Stimulated activated CD4-positive, alpha-beta T cell treated with anti-CD3 and anti-CD28 coated beads, Interleukin-2, amount 100 ng/mL, for 48 hours (primary cell): Measurements from ENCODE around the gene MACROD1.

Experiments used
- DNase-seq, 2 donors: peaks; one replicate each; pipeline ENCODE4 v3.0.0-alpha.2; 2020

MACROD1 gene

DNA sequence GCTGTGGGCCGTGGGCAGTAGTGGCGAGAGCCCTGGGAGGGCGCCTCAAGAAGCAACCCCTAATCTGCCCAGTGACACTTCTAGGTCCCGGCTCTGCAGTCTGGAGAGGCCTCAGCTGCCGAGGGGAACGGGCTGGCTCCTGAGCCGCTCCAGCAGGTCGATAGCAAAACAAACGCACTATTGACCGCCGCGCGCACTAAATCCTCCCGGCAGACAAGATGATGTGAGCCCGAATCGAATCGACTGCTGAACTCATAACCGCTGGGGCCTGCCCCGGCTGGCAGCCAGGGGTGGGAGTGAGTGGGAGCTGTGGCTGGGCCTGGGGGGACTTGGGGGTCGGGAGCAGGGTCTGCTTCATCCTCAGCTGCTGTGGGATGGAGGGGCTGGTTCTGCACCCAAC is 94.1 kb downstream of the MACROD1 start:
- DNase-seq, result no peak

DNA sequence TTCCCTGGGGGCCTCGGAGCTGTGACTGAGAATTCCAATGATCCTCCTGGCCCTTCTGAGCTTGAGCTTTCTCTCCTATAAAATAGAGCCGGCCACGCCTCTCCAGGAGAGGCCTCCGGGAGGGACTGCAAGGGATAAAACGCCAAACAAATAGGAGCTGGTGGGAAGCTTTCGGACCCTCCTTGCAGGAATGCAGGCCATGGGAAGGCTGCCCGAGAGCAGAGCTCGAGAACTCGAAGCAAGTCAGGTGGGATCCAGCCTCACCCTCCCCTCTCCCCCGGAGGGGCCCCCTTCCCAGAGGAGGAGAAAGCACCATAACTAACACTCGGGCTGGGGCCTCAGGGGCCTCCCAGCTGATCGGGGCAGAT is 95.6 kb downstream of the MACROD1 start:
- no peak for DNase-seq

DNA sequence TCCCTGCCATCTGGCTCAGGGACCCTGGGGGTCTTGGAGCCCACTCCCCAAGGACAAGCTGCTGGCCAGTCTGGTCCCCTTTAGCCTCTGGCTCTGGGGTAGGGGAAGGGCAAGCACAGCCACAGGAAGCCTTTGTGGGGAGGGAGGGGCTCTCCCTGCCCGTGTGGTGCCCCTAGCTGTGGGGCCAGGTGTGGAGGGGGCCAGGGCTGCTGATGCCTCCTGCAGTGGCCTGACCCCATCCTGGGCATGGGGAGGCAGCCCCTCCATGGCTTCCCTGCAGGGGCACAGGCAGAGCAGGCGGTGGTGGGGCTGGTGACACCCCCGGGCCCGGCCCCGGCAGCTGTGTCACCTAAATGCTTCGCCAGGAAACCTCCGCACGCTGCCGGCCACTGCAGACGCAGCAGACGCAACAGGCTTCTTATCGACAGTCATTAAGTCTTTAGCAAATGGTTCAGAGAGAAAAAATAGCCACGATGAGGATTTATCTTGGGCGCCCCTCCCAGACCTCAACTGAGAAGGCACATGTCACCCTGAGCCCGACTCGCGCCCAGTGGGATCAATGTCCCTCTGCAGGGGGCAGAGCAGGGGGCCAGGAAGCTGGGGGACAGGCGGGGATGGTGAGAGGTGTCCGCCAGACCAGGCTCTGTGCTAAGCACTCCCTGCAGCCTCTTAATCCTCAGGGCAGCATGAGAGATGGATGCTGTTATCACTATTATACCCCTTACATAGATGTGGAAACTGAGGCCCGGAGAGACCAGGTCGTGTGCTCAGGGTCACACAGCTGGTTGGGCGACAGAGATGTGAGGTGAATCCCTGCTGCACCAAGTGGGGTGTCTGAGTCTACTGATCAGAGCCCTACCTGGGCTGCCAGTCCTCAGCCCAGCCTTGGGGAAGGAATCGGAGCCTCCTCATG is 96.3 kb downstream of the MACROD1 start:
- no peak for DNase-seq

DNA sequence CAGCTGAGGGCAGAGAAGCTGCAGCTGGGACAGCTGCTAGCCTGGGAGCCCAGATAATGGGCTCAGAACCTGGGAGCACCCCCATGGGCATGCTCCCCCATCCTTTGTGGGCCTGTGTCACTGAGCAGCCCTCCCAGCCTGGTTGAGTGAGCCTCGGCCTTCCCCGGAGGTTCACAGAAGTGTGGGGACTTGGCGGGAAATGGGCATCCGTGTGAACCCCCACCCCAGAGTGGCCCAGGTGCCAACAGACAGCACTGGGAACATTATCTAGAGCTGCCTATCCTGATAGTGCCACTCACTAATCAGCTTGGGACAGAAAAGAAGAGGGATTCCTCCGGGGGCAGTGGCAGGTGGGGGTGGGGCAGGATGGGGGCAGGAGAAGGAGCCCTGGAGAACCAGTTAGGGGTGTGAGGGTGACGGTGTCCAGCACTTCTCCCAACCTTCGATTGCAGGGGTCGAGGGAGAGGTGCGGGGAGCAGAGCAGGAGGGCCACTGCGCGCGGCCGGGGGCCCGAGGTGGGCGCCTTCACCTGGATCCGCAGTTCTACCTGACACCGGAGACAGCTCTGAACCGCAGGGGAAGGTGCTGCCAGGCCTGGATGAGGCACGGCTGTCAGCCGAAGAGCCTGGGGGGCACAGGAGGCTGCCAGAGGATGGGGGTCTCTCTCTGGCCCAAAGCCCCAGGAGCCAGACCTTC is 97.1 kb downstream of the MACROD1 start:
- no peak for DNase-seq

DNA sequence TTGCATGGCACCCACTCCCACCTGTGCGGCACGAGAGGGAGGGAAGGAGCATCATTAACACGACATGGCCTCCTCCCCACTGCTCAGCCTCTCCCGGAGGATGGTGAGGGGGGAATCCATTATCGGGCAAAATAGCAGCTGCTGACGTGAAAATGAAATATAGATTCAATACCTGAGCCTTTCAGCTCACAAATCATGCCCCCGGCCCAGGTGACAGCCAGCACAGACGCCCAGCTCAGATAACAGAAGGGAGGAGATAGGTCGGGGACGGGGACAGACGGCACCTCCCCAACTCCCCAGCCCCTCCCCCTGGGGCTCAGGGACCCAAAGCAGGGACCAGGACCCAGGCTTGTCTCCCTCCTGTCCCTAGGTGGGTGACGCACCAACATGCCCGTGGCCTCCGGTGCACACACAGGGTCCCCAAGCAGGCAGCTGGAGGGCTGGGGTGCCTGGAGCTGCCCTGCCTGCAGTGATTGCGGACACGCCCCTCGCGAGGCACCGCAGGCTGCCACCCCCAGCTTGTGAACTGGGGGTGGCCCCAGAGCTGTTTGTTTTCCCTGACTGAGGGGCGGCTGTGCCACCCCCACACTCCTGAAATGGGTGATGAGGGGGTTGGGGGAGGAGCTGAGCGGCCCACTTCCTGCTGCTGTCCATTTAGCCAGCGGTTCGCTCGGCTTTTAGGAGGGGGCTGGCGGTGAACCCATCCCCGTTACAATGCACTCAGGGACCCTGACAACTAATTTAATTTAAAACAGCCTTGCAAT is 98.5 kb downstream of the MACROD1 start:
- DNase-seq, result no peak

DNA sequence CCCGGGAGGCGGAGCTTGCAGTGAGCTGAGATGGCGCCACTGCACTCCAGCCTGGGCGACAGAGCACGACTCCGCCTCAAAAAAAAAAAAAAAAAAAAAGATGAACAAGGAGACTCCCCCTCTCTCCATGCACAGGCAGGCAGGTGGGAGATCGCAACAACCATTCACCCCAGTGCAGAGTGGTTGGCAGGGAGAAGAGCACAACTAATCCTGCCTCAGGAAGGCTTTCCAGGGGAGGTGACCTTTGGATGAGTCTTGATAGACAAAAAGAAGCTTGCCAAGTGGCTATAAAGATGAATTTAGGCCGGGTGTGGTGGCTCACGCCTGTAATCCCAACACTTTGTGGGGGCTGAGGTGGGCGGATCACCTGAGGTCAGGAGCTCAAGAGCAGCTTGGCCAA is 100.2 kb downstream of the MACROD1 start:
- no peak for DNase-seq

DNA sequence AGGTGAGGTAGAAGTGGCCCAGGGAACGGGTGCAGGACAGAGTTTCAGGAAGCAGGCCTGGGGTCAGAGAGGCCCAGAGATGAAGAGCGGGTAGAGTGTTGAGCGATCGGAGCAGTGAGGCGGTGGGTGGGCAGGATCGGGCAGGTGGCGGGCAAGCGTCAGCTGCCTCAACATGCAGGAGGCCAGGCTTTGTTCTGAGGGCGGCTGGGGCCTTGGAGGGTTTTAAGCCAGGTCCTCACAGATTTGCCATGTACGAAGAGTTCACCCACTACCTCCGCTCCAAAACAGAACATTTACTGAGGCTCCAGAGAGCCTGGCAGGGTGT is 100.8 kb downstream of the MACROD1 start:
- no peak for DNase-seq

DNA sequence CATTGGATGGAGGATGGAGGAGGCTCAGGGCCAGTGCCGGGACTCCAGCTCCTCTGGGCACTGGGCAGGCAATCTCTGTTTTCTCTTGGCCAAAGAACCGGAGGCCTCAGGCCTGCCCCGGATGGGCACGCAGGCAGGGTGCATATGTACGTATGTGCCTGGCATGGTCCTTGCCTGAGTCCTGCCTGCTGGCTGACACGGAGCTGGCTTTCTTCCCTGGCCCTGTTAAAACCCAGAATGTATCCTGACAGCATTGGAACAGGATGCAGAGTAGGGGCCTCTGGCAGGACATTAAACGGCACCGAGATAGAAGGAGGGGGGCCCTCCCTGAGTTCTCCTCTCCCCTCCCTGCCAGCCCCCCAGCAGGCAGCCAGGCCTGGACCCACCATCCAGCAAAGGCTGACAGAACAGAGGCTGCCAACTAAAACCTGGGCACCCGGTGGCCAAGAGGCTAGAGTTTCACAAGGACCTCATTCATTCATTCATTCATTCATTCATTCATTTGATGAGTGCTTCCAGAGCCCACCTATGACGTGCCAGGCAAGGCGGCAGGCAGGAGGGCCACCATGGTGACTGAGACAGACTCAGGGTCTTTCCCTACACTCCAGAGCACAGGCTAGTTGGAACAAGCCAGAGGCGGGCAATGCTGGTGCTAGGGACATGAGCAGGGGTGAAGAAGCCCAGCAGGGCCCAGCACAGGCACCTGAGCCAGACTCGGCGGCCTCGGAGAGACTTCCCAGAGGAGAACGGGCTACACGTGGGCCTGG is 101.4 kb downstream of the MACROD1 start:
- no peak for DNase-seq

DNA sequence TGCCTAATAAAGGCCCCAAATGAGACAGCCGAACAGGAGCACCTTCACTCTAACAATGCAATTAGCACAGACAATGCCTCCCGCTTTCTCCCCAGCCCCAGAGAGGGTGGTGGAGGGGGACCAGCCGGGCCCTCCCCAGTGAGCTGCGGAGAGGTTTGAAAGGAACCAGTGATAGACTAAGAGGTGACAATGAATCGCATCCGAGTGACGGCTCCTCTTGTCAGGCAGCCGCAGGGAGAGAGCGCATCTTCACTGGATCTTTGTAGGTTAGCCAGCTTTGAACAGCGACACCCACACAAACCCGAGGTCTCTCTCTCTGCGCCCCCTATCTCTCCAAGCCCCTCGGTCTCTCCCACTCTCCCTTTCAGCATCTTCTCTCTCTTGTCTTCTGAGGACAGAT is 102.1 kb downstream of the MACROD1 start:
- no peak for DNase-seq

DNA sequence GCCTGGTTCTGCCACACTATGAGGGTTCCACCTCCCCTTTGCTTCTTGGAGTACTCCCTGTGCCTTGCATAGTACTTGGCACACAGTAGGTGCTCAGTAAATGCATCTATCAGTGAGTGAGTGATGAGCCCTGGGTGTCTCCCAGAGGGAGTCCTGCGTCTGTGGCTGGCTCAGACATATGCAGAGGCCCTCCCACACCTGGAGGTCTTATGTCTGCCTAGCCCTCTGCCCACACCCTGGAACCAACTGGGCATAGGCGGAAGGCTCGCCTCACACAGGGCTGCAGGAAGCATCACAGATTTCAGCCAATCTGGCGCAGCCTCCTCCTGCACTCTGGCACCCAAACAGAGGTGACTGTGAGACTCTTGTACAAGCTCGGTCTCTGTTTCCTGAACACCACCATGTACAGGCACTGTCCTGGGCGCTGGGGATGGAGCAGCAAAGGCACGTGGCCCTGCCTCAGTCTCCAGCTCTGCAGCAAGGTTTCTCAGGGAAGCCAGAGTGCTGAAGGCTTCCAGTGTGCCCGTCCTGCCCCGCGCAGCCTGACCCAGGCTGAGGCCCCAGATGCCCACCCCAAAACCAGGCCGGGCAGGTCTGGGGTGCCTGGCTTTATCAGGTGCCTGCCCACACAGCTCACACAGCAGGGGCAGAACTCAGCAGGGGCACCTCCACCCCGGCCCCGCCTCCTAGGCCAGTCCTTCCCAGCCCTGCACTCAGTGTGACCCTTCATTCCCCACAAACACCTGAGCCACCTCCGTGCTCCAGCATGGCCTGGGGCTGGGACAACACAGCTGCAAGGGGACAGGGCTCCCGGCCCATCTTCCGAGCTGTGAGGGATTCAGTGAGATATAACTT is 103.5 kb downstream of the MACROD1 start:
- no peak for DNase-seq

DNA sequence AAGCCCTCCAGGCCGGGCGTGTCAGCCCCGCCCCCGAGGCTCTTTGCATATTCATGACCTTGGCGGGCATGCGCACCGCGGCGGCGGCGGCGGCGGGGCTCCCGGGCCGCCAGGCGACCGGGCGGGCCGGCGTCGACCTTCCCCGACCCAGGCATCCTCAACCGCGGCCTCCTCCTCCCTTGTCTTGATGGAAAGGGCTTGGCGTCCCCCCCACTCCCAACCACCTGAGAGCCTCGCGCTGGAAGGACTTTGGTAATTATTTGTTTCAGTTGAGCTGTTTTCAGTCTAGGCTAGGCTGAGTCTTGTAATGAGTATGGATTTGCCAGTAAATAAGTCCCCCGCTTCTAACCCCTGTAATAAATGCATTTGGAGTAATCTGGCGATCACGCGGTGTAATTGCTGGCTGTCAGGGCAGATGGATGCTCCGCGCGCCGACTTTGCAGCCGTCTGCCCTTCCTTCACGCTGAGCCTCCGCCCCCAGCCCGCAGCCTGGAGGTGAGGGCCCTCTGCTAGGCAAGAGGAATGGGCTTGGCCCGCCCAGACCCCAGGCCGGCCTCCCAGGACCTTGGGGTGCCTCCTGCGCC is 105.0 kb downstream of the MACROD1 start:
- peak; percentile 43 to 50 for DNase-seq

DNA sequence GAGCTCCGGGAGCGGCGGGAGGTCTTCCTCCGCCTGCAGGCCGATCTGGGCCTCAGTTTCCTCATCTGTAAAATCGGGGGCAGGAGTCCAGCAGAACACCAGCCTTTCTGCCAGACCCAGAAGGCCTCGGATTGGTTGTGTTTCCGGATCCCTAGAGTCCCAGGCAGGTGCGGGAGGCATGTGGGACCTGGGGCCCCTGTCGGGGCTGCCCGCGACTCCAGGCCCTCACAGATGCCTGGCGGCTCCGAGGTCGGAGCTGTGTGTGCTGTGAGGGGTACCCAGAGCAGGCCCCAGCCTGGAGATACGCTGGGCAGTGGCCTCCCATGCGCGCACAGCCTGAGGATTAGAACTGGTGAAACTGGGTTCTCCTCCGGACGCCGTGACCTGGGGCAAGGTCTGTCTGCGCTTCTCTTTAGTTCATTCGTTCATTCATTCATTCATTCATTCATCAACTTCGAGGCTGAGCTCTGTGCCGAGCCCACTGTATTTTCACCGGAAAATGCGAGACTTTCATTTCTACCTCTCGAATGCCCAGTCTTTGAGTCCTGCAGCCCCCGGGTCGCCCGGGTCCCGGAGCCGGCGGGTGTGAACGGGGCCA is 105.6 kb downstream of the MACROD1 start:
- no peak for DNase-seq

DNA sequence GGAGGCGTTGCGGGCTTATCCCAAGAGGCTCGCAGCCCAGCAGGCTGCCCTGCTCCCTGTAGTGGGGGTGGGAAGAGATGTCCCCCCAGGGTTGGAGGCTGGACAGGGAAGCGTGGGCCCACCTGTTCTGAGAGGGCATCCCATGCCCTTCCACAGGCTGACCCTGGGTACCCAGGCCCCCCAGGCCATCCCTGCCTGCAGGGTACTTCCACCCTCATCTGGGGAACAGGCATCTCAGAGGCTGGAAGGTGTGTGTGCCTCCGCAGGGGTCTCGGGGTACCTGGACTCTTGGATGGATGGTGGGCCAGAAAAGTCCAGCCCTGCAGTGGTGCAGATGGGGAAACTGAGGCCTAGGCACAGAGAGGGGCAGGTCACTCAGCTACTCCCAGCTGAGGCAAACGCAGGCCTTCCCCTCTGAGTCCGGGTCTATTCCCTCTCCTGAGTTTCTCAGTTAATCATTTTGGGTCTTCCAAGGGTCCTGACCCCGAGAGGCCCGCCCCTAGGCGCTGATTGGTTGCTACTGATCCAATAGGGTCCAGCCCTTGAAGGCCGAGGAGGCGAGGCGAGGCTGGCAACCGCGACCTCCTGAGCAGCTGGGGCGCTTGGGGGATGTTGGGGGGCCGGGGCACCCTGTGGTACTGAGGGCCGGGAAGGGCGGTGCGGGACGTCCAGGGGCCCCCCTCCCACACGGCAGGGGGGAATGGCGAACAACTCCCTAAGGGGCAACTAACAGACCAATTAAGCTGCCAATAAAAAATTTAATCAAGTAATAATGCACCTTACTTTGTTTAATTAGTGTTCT is 106.4 kb downstream of the MACROD1 start:
- DNase-seq, result no peak

DNA sequence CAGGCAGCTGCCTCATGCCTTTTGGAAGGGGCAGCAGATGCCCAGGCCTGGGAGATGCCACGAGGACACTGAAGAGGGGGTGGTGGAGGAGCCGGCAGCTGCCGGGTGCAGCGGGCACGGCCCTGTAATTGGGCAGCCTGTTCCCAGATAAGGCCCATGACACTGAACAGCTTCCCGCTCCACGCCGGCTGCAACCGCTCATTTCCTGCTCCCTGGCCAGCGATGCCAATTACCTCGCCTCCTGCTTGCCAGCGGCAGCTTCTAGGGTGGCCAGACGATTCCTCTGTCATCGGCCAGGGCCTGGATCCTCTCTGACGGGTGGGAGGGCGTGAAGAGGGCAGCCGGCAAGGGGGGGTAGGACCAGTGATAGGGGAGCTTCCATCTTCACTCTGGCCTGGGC is 107.4 kb downstream of the MACROD1 start:
- DNase-seq, result no peak

DNA sequence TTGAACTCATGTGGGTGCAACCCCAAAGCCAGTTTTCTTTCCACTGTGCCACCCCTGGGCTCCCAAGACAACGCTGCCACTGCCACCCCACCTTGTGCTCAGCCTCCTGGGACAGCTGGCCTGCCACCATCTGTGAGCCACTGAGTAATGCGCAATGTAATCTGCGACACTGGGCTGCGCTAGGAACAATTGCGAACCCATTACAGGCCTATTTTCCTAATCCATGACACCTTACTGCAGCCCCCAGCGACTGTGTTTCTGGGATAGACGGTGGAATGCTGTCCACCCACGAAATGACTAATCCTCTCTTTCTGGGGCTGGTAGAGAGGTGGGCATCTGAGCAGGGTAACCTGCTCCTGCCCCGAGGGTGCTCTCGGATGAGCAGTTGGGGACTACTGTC is 108.0 kb downstream of the MACROD1 start:
- no peak for DNase-seq

DNA sequence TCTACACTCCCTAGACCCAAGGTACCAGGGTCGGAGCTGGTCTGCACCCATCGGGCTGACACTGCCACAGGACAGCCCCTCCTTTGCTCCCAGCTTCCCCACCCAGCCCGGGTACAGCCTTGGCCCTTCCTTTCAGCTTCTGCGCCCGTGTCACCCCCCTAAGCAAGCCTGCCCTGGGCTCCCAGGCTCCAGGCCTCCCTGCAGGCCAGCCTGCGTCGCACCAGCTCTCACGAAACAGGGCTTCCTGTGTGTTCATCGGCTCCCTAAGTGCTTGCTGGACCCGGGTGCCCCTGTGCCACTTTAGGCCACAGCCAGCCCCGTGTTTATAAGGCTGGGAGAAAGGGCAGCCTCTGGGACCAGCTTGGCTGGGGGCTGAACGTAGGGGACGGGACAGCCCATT is 109.1 kb downstream of the MACROD1 start:
- DNase-seq, result no peak

DNA sequence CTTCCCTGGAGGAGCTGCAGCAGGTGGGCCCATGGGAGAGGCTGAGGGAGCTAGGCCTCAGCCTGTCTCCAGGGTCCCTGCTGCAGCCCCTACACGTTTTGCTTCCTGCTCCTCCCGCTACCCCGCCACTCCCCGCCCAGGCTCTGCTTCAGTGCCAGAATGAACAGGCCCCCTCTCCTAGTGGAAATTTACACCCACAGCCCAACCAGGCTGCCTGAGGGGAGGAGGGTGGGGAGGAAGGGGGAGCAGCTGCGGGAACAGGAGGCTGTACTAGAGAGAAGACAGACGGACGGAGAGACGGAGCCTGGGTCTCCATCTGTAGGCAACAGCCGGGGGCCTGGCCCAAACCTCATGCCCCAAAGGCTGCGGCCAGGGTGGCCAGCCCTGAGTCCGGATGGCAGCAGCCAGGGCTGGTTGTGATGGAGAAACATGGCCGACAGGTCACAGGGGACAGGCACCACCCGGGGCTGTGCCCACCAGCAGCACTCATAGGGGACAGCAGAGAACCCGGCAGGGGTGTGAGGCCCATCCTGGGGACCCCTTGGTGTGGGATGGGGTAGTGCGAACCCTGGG is 109.6 kb downstream of the MACROD1 start:
- DNase-seq, result no peak

DNA sequence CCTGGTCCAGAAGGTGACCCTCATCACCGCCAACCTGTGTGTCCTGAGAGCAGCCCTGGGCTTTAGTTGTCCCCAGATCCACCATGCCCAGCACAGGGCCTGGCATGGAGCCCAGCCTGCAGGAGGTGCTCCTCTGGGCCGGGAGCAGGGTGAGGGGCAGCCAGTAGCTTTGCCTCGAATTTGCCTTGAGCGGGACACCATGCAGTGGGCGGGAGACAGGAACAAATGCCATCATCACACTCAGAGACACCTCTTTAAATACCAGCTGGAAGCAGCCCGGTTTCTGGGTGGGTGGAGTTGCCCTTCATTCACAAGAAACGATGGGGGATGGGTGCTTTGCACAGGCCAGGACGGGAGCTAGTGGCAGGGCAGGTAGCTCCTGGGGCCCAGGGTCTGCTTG is 110.8 kb downstream of the MACROD1 start:
- no peak for DNase-seq

DNA sequence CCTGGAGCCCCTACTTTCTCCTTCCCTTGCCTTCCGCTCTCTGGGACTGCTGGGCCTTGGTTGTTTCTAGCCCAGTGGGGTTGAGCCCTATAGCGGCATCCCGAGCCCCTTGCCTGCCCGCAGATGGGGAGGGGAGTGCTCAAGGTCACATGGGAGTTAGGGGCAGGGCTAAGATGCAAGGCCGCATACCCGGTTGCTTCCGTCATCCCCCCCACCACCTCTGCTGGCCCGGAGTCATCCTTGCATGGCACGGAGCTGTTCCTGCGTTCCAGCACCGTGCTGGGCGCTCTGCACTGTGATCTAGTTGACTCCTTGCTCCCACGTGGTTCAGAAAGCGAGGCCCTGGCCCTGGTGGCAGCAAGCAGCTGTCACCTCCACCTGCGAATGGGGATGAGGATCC is 112.2 kb downstream of the MACROD1 start:
- no peak for DNase-seq
